ENCODE results near the gene SRPK2. TPM values are rescaled to one million over a fixed set of nuclear protein-coding genes. Genes with fewer than 3 reads are reported as not detected.

SRPK2 gene
- total RNA-seq, 1 donor from 2014 or later: 15.5 TPM

- no peak for ATAC-seq
- no peak for DNase-seq (ENCODE audit: low spot score)
Measured at GRCh38 chr7:105151152-105151551, 237.6 kb downstream of the SRPK2 start.

DNA sequence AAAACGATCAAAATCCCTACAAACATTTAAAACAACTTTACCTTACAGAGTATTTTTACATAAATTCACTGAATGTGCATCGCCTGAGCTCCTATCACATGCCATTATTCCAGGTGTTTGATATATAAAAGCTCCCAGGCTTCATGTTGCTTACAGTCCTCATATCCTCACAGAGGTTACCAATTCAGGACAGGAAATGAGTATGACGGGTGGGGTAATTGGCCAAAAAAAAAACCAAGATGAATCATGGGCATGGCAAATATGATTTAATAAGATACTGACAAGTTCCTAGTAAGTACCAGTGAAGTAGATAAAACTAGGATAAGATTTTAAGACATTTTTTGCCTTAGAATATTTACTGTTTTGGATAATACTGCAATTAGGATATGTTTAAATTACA is 238.9 kb downstream of the SRPK2 start:
- ATAC-seq: no peak
- DNase-seq (ENCODE audit: low spot score): no peak

- DNase-seq (ENCODE audit: low spot score): no peak
- peak; percentile 49 for ATAC-seq
Measured at GRCh38 chr7:105141068-105141467, 247.7 kb downstream of the SRPK2 start.

DNA sequence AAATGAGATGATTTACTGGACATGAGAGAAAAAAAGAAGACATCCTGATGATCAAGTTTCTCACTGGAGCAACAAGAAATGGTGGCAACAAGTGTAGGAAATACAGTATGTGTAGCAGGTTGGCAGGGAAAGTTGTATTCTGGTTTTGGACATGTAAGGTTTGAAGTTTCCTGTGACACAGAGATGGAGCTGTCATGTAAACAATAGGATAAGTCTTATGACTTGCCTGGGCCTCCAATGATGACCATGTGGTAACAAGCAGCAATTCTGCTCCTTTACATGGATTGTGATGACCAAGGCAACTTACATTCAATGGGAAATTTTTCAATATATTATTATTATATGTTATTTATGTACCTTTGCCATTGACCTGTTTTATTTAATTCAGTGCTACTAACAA is 249.3 kb downstream of the SRPK2 start:
- ATAC-seq (no peak), DNase-seq (ENCODE audit: low spot score) (no peak)

DNA sequence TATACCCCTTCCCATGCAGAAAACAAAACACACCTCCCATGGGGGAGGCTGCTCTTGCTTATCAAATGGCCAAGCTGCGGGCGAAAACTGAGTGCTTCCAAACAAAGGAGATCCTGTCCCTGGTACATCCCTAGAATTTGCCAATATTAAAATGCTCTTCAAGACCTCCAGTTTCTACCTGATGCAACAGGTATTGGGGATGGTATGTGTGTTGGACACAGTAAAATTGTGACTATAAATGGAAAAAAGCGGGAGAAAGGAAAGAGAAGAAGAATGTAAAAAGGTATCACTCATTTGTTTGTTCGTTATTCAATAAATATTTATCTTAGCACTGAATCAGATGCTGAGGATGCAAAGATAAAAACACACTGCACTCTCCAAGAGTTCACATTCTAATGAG is 250.8 kb downstream of the SRPK2 start:
- DNase-seq (ENCODE audit: low spot score): no peak
- ATAC-seq: no peak

DNA sequence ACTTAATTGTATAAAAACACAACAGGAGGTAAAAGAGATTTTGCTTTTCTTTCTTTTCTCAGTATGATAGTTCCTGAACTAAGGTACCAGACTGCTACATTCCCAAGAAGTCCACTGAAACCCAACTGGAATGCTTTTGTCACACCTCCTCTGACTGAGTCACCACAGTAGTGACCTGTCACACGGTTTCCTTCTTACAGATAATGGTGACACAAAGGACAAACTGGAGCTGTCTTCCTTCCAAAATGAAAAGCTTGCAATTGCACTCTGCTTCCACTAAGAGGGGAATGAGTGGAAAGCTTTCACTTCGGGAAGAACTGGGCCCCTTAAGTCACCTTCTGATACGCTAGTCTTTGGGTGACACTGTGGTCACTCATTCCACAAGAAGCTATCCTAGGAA is 252.5 kb downstream of the SRPK2 start:
- no peak for DNase-seq (ENCODE audit: low spot score)
- no peak for ATAC-seq

DNA sequence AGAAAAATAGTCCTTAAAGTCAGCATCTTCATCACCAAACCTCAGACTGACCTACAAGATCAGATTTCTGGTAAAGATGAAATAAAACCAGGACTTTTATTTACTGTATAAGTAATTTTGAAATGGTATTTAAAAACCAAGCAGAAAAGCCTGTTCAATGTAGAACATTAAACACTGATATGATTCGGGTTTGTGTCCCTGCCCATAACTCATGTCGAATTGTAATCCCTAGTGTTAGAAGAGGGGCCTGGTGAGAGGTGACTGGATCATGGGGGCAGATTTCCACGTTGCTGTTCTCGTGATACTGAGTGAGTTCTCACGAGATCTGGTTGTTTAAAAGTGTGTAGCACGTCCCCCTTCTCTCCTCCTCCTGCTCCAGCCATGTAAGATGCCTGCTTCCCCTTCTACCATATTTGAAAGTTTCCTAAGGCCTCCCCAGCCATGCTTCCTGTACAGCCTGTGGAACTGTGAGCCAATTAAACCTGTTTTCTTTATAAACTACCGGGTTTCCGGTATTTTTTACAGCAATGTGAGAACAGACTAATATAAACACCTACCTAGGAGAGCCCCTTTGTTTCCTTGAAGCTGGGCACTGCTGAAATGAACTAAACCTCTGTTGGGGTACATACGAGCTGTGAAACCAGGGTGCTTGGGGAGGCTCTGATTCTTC is 254.6 kb downstream of the SRPK2 start:
- no peak for DNase-seq (ENCODE audit: low spot score)
- ATAC-seq: no peak

DNA sequence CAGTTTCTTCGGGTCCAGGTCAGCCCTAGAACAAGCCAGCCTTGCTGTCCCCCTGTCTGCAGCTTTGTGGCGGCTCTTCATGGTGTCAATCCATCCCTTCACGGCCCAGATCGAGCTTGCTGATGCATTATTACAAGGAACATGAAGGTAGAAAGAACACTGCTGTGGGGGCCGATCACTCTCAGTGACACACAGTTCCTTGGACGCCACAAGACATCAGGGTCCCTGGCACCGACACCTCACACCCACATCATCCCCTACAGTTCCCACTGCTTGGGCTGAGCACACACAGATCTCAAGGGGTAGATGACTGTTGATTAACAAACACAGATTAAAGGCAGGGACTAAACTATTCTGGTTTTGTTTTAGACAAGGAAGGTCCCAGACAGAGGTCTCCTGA is 255.4 kb downstream of the SRPK2 start:
- no peak for ATAC-seq

DNA sequence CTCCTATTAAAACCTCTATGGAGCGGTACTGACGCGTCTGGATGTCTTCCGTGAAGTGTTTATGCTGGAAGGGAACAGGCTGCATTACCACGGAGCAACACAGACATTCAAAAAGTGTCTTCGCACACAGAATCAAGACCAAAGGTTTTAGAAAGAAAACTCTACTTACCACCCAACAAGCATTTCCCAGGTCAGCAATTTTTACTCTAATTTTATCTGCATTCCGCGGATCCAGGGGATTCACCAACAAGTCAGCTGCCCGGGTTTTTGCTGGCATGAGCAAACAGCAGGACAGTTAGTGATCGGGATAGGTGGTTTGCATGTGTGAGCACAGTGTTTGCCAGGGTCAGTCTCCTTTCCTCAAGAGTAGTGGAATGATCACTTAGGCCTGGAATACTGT is 255.9 kb downstream of the SRPK2 start:
- no peak for DNase-seq (ENCODE audit: low spot score)
- ATAC-seq: no peak

More for the DNA sequence above, 255.4 kb downstream of the SRPK2 start:
- DNase-seq (ENCODE audit: low spot score): no peak

DNA sequence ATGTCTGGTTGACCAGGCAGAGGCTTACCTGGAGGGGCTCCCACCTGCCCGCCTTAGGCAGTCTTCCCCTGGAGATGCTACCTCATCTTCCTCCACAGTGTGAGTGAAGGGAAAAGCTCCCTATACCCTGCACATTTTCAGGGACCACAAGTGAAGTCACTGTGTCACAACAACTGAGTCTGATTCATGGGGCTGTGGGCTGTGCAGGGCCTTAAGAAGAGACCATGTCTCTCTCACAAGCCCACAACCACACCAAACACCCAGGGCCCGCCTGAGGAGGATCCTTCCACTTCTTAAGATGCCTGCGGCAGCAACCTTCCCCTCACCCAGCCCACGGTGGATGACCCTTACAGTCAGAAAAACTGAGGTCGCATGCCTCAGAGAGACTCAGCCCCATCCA is 256.4 kb downstream of the SRPK2 start:
- DNase-seq (ENCODE audit: low spot score) (no peak), ATAC-seq (no peak)

DNA sequence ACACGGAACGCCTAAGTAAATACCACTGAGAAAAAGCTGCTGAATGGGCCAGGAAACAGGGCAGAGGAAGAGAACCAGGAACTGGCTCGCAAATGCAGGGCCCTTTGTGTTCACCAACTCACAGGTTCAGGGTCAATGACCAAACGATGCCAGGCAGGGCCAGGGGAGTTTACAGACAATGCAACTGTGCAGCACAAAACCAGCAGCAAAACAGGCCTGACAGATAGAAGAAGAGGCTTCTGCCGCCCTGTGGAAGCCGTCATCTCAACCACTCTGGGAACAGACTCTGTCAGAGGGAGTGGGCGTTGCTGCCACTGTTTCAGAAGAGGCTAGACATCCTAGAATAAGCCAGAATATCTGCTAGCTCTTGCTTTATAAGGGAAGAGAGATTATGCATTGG is 256.8 kb downstream of the SRPK2 start:
- peak; percentile 72 for DNase-seq (ENCODE audit: low spot score)

GRCh38 chr7:105131033-105131656 is 257.6 kb downstream of the SRPK2 start:
- DNase-seq (ENCODE audit: low spot score): no peak
- ATAC-seq: no peak

More for the DNA sequence above, 256.8 kb downstream of the SRPK2 start:
- peak; percentile 97 for ATAC-seq

DNA sequence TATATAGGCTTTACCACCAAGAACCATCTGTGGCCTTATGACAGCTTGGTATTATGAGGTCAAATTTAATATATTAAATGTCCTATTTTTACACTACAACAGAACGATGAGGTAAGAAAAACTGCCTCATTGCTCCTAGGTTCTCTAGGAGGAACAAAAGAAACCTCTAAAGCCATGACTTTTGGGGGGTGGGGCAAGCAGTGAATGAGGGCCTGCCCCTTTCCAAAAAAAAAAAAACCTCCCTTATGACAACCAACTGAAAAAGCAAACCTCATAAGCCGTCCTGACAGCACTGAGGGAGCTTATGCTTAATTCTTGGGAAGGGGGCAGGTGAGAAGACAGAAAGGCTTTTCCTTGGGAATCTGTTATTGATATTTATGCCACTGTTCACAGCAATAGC is 258.1 kb downstream of the SRPK2 start:
- ATAC-seq (no peak), DNase-seq (ENCODE audit: low spot score) (no peak)

DNA sequence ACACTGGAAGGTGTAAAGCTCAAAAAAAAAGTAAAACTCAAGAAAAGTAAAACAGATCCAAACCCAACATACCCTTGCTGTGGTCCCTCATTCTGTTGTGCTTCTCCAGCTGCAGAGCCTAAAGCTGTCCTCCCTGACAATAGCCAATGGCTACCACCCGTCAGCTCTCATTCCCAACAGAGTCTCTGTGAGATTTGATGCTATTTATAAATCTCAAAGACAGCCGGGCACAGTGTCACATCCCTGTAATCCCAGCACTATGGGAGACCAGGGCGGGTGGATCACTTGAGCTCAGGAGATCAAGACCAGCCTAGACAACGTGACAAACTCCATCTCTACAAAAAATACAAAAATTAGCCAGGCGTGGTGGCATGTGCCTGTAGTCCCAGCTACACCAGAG is 258.7 kb downstream of the SRPK2 start:
- ATAC-seq: no peak
- no peak for DNase-seq (ENCODE audit: low spot score)

DNA sequence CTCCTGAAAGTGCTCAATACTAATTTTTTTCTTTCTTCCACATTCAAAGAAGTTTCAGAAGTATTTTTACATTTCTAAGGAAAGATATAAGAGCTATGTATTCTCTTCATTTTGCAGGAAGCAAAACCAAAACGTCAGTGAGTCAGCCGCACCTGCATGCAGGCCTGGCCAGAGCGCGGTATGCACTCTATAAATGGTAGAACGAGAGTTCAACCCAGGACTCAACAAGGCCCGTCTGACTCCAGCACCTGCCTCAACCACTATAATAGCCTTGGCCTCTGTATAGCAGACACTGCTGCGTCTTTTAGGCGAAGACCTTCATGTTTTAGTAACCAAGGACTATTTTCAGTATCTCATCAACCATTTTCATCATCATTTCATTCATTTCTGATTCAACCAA is 261.5 kb downstream of the SRPK2 start:
- DNase-seq (ENCODE audit: low spot score) (no peak), ATAC-seq (no peak)

DNA sequence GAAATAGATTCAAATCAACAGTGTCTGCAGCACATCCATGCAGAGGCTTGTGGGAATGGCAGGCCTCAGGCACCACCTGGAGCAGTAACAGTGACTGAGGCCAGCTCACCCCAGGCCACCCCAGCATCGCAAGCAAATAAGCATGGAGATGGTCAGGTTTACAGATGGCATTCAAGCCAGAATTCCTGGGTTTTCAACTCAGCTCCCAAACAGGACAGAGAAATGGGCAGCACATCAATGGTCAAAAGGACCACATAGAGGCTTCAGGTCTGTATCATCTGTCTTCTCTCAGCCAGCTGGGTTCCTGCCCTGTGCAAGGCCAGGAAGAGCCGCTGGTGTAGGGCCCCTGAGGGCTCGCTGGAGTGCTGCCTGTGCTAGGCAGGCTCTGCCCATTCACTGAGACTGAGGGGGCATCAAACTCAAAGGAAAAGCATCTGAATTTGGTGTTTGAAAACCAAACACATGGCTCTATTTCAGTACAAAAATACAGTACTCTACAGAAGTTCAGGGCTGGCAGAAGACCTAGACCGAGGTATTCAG is 262.2 kb downstream of the SRPK2 start:
- no peak for DNase-seq (ENCODE audit: low spot score)
- ATAC-seq: peak; percentile 20

GRCh38 chr7:105125745-105126144 is 263.0 kb downstream of the SRPK2 start:
- DNase-seq (ENCODE audit: low spot score): no peak

DNA sequence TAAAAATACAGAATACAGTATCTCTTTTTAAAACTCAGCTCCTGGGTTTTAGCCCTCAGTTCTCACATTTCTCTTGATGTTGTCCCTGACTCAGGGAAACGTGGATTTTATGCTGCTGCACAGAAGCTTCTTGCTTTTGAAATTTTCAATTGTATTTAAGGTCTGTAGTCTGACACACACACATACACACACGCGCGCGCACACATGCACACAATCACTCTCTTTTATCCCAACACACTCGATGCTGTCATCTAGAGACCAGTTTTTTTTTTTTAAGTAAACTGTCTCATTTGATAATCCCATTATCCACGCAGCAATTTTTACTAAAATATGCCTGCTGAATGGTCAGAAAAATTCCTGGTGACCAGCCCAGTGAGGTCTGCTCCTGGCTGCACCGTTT is 266.1 kb downstream of the SRPK2 start:
- no peak for ATAC-seq

More at GRCh38 chr7:105125745-105126144, 263.0 kb downstream of the SRPK2 start:
- peak; percentile 87 for ATAC-seq

DNA sequence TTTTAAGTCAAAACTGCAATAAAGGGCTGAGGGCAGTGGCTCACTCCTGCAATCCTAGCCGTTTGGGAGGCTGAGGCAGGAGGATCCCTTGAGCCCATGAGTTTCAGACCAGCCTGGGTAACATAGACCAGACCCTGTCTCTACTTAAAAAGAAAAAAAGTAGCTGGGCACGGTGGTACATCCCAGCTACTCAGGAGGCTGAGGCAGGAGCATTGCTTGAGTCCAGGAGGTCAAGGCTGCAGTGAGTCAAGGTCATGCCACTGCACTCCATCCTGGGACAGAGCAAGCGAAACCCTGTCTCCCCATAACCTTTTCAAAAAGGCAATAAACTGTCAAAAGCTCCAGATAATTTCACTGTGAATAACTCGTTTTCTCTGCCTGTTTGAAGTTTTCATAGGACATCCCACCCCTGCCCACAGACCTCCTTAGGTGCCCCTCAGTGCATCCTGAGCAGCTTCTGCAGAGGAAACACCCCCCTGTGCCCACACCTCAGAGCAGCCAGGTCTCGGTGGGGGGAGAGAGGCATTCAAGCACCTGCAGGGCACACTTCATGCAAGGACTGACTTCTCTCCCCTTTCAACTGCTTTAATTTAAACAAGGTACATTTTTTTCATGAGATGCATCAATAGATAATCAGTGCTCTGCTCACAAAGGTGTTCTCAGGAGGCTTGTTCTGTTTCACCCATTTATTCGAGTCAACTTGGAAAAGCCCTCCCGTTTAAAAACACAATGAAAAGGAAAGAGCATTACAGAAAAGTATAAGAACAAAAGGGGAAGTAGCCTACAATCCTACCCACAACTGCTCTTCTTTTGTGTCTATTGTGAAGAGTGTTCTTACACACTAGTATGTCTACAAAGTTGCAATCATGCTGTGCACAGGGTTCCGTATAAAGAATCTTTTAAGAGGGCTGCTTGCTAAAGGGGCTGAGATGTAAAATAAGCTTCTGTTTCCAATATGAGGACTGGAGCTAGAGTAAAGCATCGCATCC is 269.8 kb downstream of the SRPK2 start:
- DNase-seq (ENCODE audit: low spot score): no peak
- ATAC-seq: no peak

More for the DNA sequence above, 266.1 kb downstream of the SRPK2 start:
- DNase-seq (ENCODE audit: low spot score): no peak

DNA sequence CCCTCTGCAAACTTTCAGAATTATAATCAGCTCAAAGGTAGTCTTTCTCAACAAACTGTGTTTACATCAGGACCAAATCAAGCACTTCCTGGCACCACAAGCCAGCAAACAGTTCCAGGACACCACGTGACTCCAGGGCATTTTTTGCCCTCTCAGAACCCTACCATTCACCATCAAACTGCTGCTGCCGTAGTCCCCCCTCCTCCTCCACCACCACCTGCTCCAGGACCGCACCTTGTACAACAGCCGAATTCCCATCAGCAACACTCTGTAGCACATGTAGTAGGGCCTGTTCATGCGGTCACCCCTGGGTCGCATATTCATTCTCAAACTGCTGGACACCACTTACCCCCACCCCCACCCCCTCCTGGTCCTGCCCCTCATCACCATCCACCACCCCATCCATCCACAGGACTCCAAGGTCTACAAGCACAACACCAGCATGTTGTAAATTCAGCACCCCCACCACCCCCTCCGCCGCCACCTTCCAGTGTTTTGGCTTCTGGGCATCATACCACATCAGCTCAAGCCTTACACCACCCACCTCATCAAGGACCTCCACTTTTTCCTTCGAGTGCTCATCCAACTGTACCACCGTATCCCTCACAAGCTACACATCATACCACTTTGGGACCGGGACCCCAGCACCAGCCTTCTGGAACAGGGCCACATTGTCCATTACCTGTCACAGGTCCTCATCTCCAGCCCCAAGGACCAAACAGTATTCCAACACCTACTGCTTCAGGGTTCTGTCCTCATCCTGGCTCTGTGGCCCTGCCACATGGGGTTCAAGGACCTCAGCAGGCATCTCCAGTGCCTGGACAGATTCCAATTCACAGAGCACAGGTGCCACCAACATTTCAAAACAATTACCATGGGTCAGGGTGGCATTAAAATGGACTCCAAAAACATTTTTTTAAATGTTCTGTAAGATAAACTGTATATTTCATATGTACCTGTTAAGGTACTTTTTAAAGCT is 276.0 kb downstream of the SRPK2 start:
- ATAC-seq (peak; percentile 89), DNase-seq (ENCODE audit: low spot score) (peak; percentile 83)

Data from left lobe of liver (tissue), 2 donors.